ENCODE measurements around the gene ETDB.
"Not testable (repeated sequence)": the region's sequence is repeated elsewhere in the genome, so short reads cannot be mapped to it uniquely, and the experiment has no call there.

- not testable (repeated sequence) for TF ChIP-seq POLR2AphosphoS5 (IDR thresholded peaks at IDR 0.05; ENCODE audit: low read depth, low read length); TAF1 (IDR thresholded peaks at IDR 0.05; ENCODE audit: borderline replicate concordance, low read depth, low read length)
Observed at GRCh38 chrX:135116064-135116463, 4.3 kb downstream of the ETDB start.

Measured in GM12892 (cell line).